ENCODE measurements around the gene HPSE.

DNA sequence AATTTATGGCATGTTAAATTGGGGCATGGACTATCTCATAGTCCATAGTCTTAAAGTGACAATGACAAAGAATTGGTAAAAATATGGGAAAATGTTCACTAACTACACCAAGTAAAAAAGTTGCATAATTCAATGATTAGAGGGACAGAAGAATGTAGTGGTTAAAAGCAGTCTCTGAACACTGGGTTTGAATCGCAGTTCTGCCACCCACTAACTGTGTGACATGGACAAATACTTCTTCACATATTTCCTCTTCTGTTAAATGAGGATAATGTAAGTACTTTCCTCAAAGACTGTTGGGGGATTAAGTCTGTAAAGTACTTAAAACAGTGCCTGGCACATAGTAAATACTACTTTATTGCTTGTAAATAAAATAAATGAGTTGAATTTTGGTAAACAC is 65.4 kb downstream of the HPSE start:
- TF ChIP-seq, protein P1, sequence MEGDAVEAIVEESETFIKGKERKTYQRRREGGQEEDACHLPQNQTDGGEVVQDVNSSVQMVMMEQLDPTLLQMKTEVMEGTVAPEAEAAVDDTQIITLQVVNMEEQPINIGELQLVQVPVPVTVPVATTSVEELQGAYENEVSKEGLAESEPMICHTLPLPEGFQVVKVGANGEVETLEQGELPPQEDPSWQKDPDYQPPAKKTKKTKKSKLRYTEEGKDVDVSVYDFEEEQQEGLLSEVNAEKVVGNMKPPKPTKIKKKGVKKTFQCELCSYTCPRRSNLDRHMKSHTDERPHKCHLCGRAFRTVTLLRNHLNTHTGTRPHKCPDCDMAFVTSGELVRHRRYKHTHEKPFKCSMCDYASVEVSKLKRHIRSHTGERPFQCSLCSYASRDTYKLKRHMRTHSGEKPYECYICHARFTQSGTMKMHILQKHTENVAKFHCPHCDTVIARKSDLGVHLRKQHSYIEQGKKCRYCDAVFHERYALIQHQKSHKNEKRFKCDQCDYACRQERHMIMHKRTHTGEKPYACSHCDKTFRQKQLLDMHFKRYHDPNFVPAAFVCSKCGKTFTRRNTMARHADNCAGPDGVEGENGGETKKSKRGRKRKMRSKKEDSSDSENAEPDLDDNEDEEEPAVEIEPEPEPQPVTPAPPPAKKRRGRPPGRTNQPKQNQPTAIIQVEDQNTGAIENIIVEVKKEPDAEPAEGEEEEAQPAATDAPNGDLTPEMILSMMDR (IDR thresholded peaks at IDR 0.05), result no peak
- TF ChIP-seq POLR2A (IDR thresholded peaks at IDR 0.05), result no peak

All from tibial nerve (tissue), 3 donors.